ENCODE results near the gene B3GALNT2.

The B3GALNT2 gene

GRCh38 chr1:235527196-235527814, 23.1 kb upstream of the B3GALNT2 start:
- DNase-seq (ENCODE audit: low spot score) (no peak), ATAC-seq (ENCODE audit: low read depth) (no peak)
- Histone ChIP-seq H3K4me1 (ENCODE audit: insufficient read depth, poor library complexity, severe bottlenecking) (peaks cover 7% of the 10 kb centered on the region), H3K36me3 (ENCODE audit: low read depth) (no peaks in the 10 kb centered on the region), H3K27me3 (ENCODE audit: insufficient read depth, poor library complexity, severe bottlenecking) (no peaks in the 10 kb centered on the region), H3K9me3 (ENCODE audit: severe bottlenecking) (no peaks in the 10 kb centered on the region), H3K4me3 (ENCODE audit: severe bottlenecking) (no peak overlapping the region), H3K27ac (ENCODE audit: poor library complexity, severe bottlenecking) (no peak overlapping the region)
- no peak for TF ChIP-seq CTCF (IDR thresholded peaks at IDR 0.05; ENCODE audit: poor library complexity, severe bottlenecking)

- no peaks in the 10 kb centered on the region for H3K9me3 ChIP-seq (ENCODE audit: severe bottlenecking)
- no peak overlapping the region for H3K27ac ChIP-seq (ENCODE audit: poor library complexity, severe bottlenecking)
- H3K27me3 ChIP-seq (ENCODE audit: insufficient read depth, poor library complexity, severe bottlenecking) = no peaks in the 10 kb centered on the region
- no peak for ATAC-seq (ENCODE audit: low read depth)
- H3K4me3 ChIP-seq (ENCODE audit: severe bottlenecking) = no peak overlapping the region
- no peaks in the 10 kb centered on the region for H3K4me1 ChIP-seq (ENCODE audit: insufficient read depth, poor library complexity, severe bottlenecking)
- no peak for DNase-seq (ENCODE audit: low spot score)
- no peaks in the 10 kb centered on the region for H3K36me3 ChIP-seq (ENCODE audit: low read depth)
- TF ChIP-seq CTCF (IDR thresholded peaks at IDR 0.05; ENCODE audit: poor library complexity, severe bottlenecking) = no peak
Measured at GRCh38 chr1:235525314-235525713, 21.1 kb upstream of the B3GALNT2 start.

- Histone ChIP-seq H3K4me1 (ENCODE audit: insufficient read depth, poor library complexity, severe bottlenecking) (no peaks in the 10 kb centered on the region), H3K4me3 (ENCODE audit: severe bottlenecking) (no peak overlapping the region), H3K9me3 (ENCODE audit: severe bottlenecking) (no peaks in the 10 kb centered on the region), H3K36me3 (ENCODE audit: low read depth) (no peaks in the 10 kb centered on the region), H3K27ac (ENCODE audit: poor library complexity, severe bottlenecking) (no peak overlapping the region), H3K27me3 (ENCODE audit: insufficient read depth, poor library complexity, severe bottlenecking) (no peaks in the 10 kb centered on the region)
- no peak for DNase-seq (ENCODE audit: low spot score)
- ATAC-seq (ENCODE audit: low read depth) = no peak
- no peak for TF ChIP-seq CTCF (IDR thresholded peaks at IDR 0.05; ENCODE audit: poor library complexity, severe bottlenecking)
Measured at GRCh38 chr1:235516862-235517446, 12.7 kb upstream of the B3GALNT2 start.

- H3K36me3 ChIP-seq (ENCODE audit: low read depth) = no peaks in the 10 kb centered on the region
- no peak for TF ChIP-seq CTCF (IDR thresholded peaks at IDR 0.05; ENCODE audit: poor library complexity, severe bottlenecking)
- DNase-seq (ENCODE audit: low spot score) (no peak), ATAC-seq (ENCODE audit: low read depth) (no peak)
- H3K27ac ChIP-seq (ENCODE audit: poor library complexity, severe bottlenecking) = no peak overlapping the region
- H3K4me3 ChIP-seq (ENCODE audit: severe bottlenecking) = no peak overlapping the region
- H3K27me3 ChIP-seq (ENCODE audit: insufficient read depth, poor library complexity, severe bottlenecking) = no peaks in the 10 kb centered on the region
- no peaks in the 10 kb centered on the region for H3K4me1 ChIP-seq (ENCODE audit: insufficient read depth, poor library complexity, severe bottlenecking)
- H3K9me3 ChIP-seq (ENCODE audit: severe bottlenecking) = no peaks in the 10 kb centered on the region
Measured at GRCh38 chr1:235515844-235516512, 11.7 kb upstream of the B3GALNT2 start.

Measured in RWPE2 (cell line).